Neural cell (in vitro differentiated cells): ENCODE data around the gene ZC3H12A. TPM values are rescaled to one million over a fixed set of nuclear protein-coding genes. Genes with fewer than 3 reads are reported as not detected.
"Not testable (repeated sequence)": the region's sequence is repeated elsewhere in the genome, so short reads cannot be mapped to it uniquely, and the experiment has no call there.

Experiments
- H2AFZ ChIP-seq: fragments of 200-600, 300-800 bp; sonication (generic), shearing (Covaris generic); 2 replicates; pipeline ENCODE4 v1.6.0; 2014; ENCODE audit warnings: low read depth, mild to moderate bottlenecking, antibody characterized with exemption, low read length, moderate library complexity
- H3F3A ChIP-seq: fragments of 200-600 bp; shearing (Covaris generic); 2 replicates; pipeline ENCODE4 v1.6.1; 2016; ENCODE audit warnings: mild to moderate bottlenecking, moderate library complexity, mixed read lengths, antibody characterized with exemption, low read length; ENCODE audit not compliant: insufficient read depth, poor library complexity, severe bottlenecking
- H3K27ac ChIP-seq: fragments of 200-600, 300-800 bp; sonication (generic), shearing (Covaris generic); 2 replicates; pipeline ENCODE4 v1.5.1; 2014; ENCODE audit warnings: mild to moderate bottlenecking, low read length, moderate library complexity
- H3K27me3 ChIP-seq: fragments of 300-800, 200-600 bp; sonication (generic), shearing (Covaris generic); 2 replicates; pipeline ENCODE4 v1.6.0; 2014; ENCODE audit warnings: mild to moderate bottlenecking, low read depth, low read length, moderate library complexity; ENCODE audit not compliant: insufficient read depth
- H3K36me3 ChIP-seq: fragments of 300-800, 200-600 bp; sonication (generic), shearing (Covaris generic); 2 replicates; pipeline ENCODE4 v1.5.1; 2014; ENCODE audit warnings: mild to moderate bottlenecking, antibody characterized with exemption, low read length, moderate library complexity; ENCODE audit not compliant: insufficient read depth
- H3K4me2 ChIP-seq: fragments of 300-800, 200-600 bp; sonication (generic), shearing (Covaris generic); 2 replicates; pipeline ENCODE4 v1.6.0; 2014; ENCODE audit warnings: mild to moderate bottlenecking, low read length
- H3K4me3 ChIP-seq: fragments of 300-800, 200-600 bp; sonication (generic), shearing (Covaris generic); 2 replicates; pipeline ENCODE4 v1.5.1; 2014; ENCODE audit warnings: mild to moderate bottlenecking, low read length, moderate library complexity
- H3K79me2 ChIP-seq: fragments of 200-600 bp; shearing (Covaris generic); replicated peaks from 2 replicates; pipeline ENCODE4 v1.6.0; 2014; ENCODE audit warnings: mild to moderate bottlenecking, low read length, moderate library complexity; ENCODE audit not compliant: insufficient read depth
- H3K9ac ChIP-seq: fragments of 300-800, 200-600 bp; sonication (generic), shearing (Covaris generic); 2 replicates; pipeline ENCODE4 v1.6.1; 2016; ENCODE audit warnings: mild to moderate bottlenecking, low read length, mixed read lengths
- H3K9me2 ChIP-seq: fragments of 200-600 bp; shearing (Covaris generic); 2 replicates; pipeline ENCODE4 v1.6.1; 2016; ENCODE audit warnings: mild to moderate bottlenecking, low read length, mixed read lengths; ENCODE audit not compliant: insufficient read depth
- H3K9me3 ChIP-seq: fragments of 200-600, 300-800 bp; sonication (generic), shearing (Covaris generic); 2 replicates; pipeline ENCODE4 v1.6.1; 2016; ENCODE audit warnings: mild to moderate bottlenecking, mixed run types, low read length, moderate library complexity, mixed read lengths
- H4K20me1 ChIP-seq: fragments of 200-600 bp; shearing (Covaris generic); 2 replicates; pipeline ENCODE4 v1.6.1; 2016; ENCODE audit warnings: mild to moderate bottlenecking, mixed run types; ENCODE audit not compliant: insufficient read depth
- EP300 ChIP-seq: fragments of 450-650 bp; conservative IDR thresholded peaks from 2 replicates; pipeline ENCODE4 v1.6.1; 2014; ENCODE audit warnings: antibody characterized with exemption, mild to moderate bottlenecking, moderate library complexity; ENCODE audit not compliant: poor library complexity, severe bottlenecking
- EZH2 ChIP-seq: fragments of 200-600, 300-800 bp; shearing (Covaris generic), sonication (generic); IDR thresholded peaks from 2 replicates; pipeline ENCODE4 v1.6.1; 2014; ENCODE audit warnings: antibody characterized with exemption, low read length, borderline replicate concordance, mild to moderate bottlenecking; ENCODE audit not compliant: insufficient read depth, poor library complexity, severe bottlenecking
- MXI1 ChIP-seq: fragments of 450-650 bp; conservative IDR thresholded peaks from 2 replicates; pipeline ENCODE4 v1.6.1; 2014; ENCODE audit warnings: antibody characterized with exemption, mild to moderate bottlenecking; ENCODE audit not compliant: poor library complexity, severe bottlenecking
- POLR2AphosphoS5 ChIP-seq: IDR thresholded peaks from 2 replicates; pipeline ENCODE4 v1.6.1; 2012
- RAD21 ChIP-seq: fragments of 450-650 bp; conservative IDR thresholded peaks from 2 replicates; pipeline ENCODE4 v1.6.1; 2014; ENCODE audit warnings: antibody characterized with exemption, mild to moderate bottlenecking, moderate library complexity
- SMC3 ChIP-seq: fragments of 450-650 bp; conservative IDR thresholded peaks from 2 replicates; pipeline ENCODE4 v1.6.1; 2014; ENCODE audit warnings: antibody characterized with exemption, mild to moderate bottlenecking, moderate library complexity; ENCODE audit not compliant: poor library complexity
- TAF1 ChIP-seq: IDR thresholded peaks from 2 replicates; pipeline ENCODE4 v1.6.1; 2012; ENCODE audit warnings: low read depth
- polyA plus RNA-seq: library from polyadenylated mRNA; depleted of rRNA; stranded (reverse); fragments of >200 nt; gene quantifications from 2 replicates; pipeline ENCODE4 v1.2.3, GENCODE V29; 2014
- TF ChIP-seq, protein P1 (sequence below): IDR thresholded peaks from 2 replicates; pipeline ENCODE4 v1.6.1; 2012; ENCODE audit warnings: borderline replicate concordance
- TF ChIP-seq, protein P2 (sequence below): fragments of 450-650 bp; IDR thresholded peaks from 2 replicates; pipeline ENCODE4 v1.5.1; 2014; ENCODE audit warnings: antibody characterized with exemption, mild to moderate bottlenecking, moderate library complexity; ENCODE audit not compliant: poor library complexity, severe bottlenecking

ZC3H12A gene
- polyA plus RNA-seq, 1 donor from 2014 or later: not detected

GRCh38 chr1:37517569-37517968 is 43.2 kb downstream of the ZC3H12A start:
- no peaks in the 10 kb centered on the region for H4K20me1 ChIP-seq
- H3K4me3 ChIP-seq: no peak overlapping the region
- no peak overlapping the region for H2AFZ ChIP-seq
- H3K79me2 ChIP-seq: peaks cover 11% of the 10 kb centered on the region
- no peaks in the 10 kb centered on the region for H3K36me3 ChIP-seq
- no peak overlapping the region for H3K4me2 ChIP-seq
- no peaks in the 10 kb centered on the region for H3K27me3 ChIP-seq
- H3F3A ChIP-seq: peaks cover 3% of the 10 kb centered on the region
- no peak overlapping the region for H3K9ac ChIP-seq
- no peaks in the 10 kb centered on the region for H3K9me2 ChIP-seq
- H3K9me3 ChIP-seq: no peaks in the 10 kb centered on the region
- no peak overlapping the region for H3K27ac ChIP-seq
- TF ChIP-seq, protein P1, sequence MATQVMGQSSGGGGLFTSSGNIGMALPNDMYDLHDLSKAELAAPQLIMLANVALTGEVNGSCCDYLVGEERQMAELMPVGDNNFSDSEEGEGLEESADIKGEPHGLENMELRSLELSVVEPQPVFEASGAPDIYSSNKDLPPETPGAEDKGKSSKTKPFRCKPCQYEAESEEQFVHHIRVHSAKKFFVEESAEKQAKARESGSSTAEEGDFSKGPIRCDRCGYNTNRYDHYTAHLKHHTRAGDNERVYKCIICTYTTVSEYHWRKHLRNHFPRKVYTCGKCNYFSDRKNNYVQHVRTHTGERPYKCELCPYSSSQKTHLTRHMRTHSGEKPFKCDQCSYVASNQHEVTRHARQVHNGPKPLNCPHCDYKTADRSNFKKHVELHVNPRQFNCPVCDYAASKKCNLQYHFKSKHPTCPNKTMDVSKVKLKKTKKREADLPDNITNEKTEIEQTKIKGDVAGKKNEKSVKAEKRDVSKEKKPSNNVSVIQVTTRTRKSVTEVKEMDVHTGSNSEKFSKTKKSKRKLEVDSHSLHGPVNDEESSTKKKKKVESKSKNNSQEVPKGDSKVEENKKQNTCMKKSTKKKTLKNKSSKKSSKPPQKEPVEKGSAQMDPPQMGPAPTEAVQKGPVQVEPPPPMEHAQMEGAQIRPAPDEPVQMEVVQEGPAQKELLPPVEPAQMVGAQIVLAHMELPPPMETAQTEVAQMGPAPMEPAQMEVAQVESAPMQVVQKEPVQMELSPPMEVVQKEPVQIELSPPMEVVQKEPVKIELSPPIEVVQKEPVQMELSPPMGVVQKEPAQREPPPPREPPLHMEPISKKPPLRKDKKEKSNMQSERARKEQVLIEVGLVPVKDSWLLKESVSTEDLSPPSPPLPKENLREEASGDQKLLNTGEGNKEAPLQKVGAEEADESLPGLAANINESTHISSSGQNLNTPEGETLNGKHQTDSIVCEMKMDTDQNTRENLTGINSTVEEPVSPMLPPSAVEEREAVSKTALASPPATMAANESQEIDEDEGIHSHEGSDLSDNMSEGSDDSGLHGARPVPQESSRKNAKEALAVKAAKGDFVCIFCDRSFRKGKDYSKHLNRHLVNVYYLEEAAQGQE: no peak
- TF ChIP-seq EZH2 (no peak), EP300 (no peak), TAF1 (no peak), SMC3 (no peak)

- not testable (repeated sequence) for H4K20me1 ChIP-seq, H3K27me3 ChIP-seq, H3K79me2 ChIP-seq, H3F3A ChIP-seq, H3K4me2 ChIP-seq, H3K4me3 ChIP-seq, H3K9me2 ChIP-seq, H3K9ac ChIP-seq, H3K9me3 ChIP-seq, H3K36me3 ChIP-seq, H2AFZ ChIP-seq, H3K27ac ChIP-seq
Measured at GRCh38 chr1:37518241-37518640, 43.9 kb downstream of the ZC3H12A start.

DNA sequence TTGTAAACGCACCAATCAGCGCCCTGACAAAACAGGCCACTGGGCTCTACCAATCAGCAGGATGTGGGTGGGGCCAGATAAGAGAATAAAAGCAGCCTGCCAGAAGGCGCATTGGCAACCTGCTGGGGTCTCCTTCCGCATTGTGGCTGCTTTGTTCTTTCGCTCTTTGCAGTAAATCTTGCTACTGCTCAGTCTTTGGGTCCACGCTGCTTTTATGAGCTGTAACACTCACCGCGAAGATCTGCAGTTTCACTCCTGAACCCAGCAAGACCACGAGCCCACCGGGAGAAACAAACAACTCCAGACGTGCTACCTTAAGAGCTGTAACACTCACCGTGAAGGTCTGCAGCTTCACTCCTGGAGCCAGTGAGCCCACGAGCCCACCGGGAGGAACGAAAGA is 44.5 kb downstream of the ZC3H12A start:
- not testable (repeated sequence) for H3K4me2 ChIP-seq, H3F3A ChIP-seq, H3K9me3 ChIP-seq, H3K4me3 ChIP-seq, H3K9ac ChIP-seq, H3K27ac ChIP-seq, H2AFZ ChIP-seq, H3K79me2 ChIP-seq, H3K27me3 ChIP-seq, H4K20me1 ChIP-seq, H3K36me3 ChIP-seq, H3K9me2 ChIP-seq

DNA sequence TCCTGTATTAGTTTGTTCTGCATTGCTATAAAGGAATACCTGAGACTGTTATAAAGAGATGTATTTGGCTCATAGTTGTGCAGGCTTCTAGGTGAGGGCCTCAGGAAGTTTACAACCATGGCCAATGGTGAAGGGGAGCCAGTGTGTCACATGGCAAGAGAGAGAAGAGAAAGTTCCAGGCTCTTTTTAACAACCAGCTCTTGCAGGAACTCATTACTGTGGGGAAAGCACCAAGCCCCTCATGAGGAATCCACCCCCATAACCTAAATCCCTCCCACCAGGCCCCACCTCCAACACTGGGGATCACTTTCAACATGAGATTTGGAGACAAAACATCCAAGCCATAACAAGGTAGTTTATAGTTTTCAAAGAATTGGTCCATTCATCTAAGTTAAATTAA is 45.2 kb downstream of the ZC3H12A start:
- H3K9me3 ChIP-seq: no peaks in the 10 kb centered on the region
- no peak overlapping the region for H3K4me3 ChIP-seq
- H3K9me2 ChIP-seq: no peaks in the 10 kb centered on the region
- H3K79me2 ChIP-seq: no peaks in the 10 kb centered on the region
- H3F3A ChIP-seq: no peaks in the 10 kb centered on the region
- no peaks in the 10 kb centered on the region for H4K20me1 ChIP-seq
- no peak overlapping the region for H2AFZ ChIP-seq
- no peaks in the 10 kb centered on the region for H3K36me3 ChIP-seq
- TF ChIP-seq POLR2AphosphoS5 (no peak), EZH2 (no peak), EP300 (no peak), SMC3 (no peak), TAF1 (no peak), RAD21 (no peak), MXI1 (no peak)
- TF ChIP-seq, protein P1: no peak
- TF ChIP-seq, protein P2, sequence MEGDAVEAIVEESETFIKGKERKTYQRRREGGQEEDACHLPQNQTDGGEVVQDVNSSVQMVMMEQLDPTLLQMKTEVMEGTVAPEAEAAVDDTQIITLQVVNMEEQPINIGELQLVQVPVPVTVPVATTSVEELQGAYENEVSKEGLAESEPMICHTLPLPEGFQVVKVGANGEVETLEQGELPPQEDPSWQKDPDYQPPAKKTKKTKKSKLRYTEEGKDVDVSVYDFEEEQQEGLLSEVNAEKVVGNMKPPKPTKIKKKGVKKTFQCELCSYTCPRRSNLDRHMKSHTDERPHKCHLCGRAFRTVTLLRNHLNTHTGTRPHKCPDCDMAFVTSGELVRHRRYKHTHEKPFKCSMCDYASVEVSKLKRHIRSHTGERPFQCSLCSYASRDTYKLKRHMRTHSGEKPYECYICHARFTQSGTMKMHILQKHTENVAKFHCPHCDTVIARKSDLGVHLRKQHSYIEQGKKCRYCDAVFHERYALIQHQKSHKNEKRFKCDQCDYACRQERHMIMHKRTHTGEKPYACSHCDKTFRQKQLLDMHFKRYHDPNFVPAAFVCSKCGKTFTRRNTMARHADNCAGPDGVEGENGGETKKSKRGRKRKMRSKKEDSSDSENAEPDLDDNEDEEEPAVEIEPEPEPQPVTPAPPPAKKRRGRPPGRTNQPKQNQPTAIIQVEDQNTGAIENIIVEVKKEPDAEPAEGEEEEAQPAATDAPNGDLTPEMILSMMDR: no peak
- no peaks in the 10 kb centered on the region for H3K27me3 ChIP-seq
- no peak overlapping the region for H3K27ac ChIP-seq
- H3K9ac ChIP-seq: no peak overlapping the region
- H3K4me2 ChIP-seq: no peak overlapping the region
